BLaER1 (cell line): Measurements from ENCODE around the gene MED12.

Experiments
- H3K27ac ChIP-seq: shearing (Covaris generic); formaldehyde crosslinking; 2 replicates; pipeline ENCODE4 v1.8.1; 2022
- H3K27me3 ChIP-seq: shearing (Covaris generic); formaldehyde crosslinking; 2 replicates; pipeline ENCODE4 v1.8.1; 2022
- H3K36me3 ChIP-seq: shearing (Covaris generic); formaldehyde crosslinking; 2 replicates; pipeline ENCODE4 v1.8.1; 2022
- H3K4me1 ChIP-seq: shearing (Covaris generic); formaldehyde crosslinking; 2 replicates; pipeline ENCODE4 v1.8.1; 2022
- H3K4me2 ChIP-seq: shearing (Covaris generic); formaldehyde crosslinking; 2 replicates; pipeline ENCODE4 v1.8.1; 2022
- H3K4me3 ChIP-seq: shearing (Covaris generic); formaldehyde crosslinking; 2 replicates; pipeline ENCODE4 v1.8.1; 2022
- H3K9ac ChIP-seq: shearing (Covaris generic); formaldehyde crosslinking; 2 replicates; pipeline ENCODE4 v1.8.1; 2022
- H3K9me3 ChIP-seq: shearing (Covaris generic); formaldehyde crosslinking; 2 replicates; pipeline ENCODE4 v1.8.1; 2022
- H4K20me1 ChIP-seq: shearing (Covaris generic); formaldehyde crosslinking; 2 replicates; pipeline ENCODE4 v1.8.1; 2022
- Cebpa-rat ChIP-seq: shearing (Covaris generic); IDR thresholded peaks from 2 replicates; pipeline ENCODE4 v1.8.1; 2022

Gene MED12

DNA sequence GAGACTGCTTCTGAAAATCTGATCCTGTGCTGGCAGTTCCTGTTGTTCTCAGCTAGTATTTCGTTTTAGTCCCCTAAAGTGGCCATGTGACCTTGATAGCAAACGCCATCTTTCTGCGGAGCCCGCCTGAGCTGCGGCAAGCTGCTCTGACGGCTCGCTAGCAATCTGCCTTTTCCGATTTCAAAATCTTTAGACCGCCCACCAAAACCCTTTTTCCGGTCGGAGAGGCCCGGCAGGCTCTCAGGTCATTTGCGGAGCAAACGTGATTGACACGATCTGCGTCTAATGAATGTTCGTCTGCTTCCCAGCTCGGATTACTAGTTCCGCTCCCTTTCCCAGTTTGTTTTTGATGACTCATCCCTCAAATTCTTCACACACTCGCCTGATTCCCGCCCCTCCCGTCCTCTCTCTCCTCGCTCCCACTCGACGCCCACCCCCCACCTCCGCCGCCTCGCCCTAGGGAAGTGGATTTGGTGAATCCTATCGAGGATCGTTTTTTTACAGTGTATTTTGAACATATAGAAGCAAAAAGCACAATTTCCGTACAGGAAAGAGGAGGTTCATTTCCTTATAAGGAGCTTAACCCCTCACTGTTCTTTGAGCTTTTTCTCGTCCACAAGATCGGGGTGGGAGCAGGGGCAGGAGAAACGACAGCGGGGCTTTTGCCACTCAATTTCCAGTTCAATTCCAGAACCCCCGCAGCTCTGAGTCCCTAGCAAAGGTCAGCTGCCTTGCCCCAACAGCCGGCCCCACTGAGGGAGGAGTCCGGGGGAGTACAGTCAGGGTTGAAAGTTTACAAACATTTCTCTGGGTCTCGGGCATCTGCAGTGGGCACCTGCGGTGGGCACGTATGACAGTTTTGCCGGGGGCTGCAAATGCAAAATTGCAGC is 63.8 kb downstream of the MED12 start:
- Histone ChIP-seq H4K20me1 (no peaks in the 10 kb centered on the region; the same call in 1 of the 2 replicates), H3K27me3 (peaks cover 63% of the 10 kb centered on the region), H3K4me1 (peaks cover 28% of the 10 kb centered on the region), H3K4me2 (peak overlapping the region; percentile 70), H3K27ac (peak overlapping the region; percentile 83), H3K9me3 (no peaks in the 10 kb centered on the region), H3K9ac (peak overlapping the region; percentile 77), H3K4me3 (peak overlapping the region; percentile 58), H3K36me3 (no peaks in the 10 kb centered on the region)
- no peak for TF ChIP-seq Cebpa-rat

DNA sequence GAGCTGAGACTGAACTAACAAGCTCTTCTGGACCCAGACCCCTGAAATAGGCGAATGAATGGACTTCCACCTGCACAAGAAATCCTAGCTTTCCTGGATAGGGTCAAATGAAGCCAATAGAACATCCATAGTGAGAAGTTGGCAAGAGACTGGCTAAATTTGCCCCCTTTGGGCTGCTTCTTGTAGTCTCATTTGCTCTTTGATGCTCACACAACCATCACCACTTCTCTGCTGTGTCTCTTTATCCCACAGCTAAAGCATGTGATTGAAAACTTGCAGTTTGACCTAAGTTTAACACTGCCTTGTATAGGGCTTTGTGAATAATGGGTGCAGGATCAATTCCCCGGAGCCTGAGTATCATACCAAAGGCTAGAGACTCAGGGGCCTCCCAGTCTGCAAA is 64.5 kb downstream of the MED12 start:
- Histone ChIP-seq H3K4me3 (peak overlapping the region; percentile 58; the same call in 1 of the 2 replicates), H3K36me3 (no peaks in the 10 kb centered on the region), H3K9ac (no peak overlapping the region; the same call in 1 of the 2 replicates), H4K20me1 (no peaks in the 10 kb centered on the region; the same call in 1 of the 2 replicates), H3K27ac (peak overlapping the region; percentile 83; the same call in 1 of the 2 replicates), H3K4me2 (peak overlapping the region; percentile 70), H3K4me1 (peaks cover 28% of the 10 kb centered on the region), H3K9me3 (no peaks in the 10 kb centered on the region), H3K27me3 (peaks cover 57% of the 10 kb centered on the region)
- TF ChIP-seq Cebpa-rat = no peak

DNA sequence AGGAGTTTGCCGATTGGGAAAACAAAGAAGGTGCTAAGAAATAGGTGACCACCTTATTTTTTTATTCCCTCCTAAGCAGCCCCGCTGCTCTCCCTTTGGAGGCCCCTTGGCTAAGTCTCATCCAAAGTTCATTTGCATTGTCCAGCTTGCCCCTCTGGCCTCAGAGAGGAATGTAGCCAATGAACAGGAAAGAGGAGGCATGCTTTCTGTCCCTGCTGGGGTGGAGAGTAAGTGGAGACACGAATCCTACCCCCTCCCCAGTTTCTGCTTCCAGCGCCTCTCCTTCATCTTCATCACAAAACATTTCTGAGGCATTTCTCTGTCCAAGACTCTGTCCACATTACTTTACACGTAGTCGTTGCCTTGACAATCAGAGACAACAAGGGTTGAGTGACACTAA is 64.9 kb downstream of the MED12 start:
- Histone ChIP-seq H3K4me3 (no peak overlapping the region), H3K27ac (no peak overlapping the region), H3K4me2 (0 out of 2 replicates have a peak overlapping the region, but pooled peaks have one; percentile 70), H3K9ac (no peak overlapping the region), H3K27me3 (peaks cover 52% of the 10 kb centered on the region), H3K36me3 (no peaks in the 10 kb centered on the region), H4K20me1 (no peaks in the 10 kb centered on the region; the same call in 1 of the 2 replicates), H3K9me3 (no peaks in the 10 kb centered on the region), H3K4me1 (peaks cover 28% of the 10 kb centered on the region)
- TF ChIP-seq Cebpa-rat = no peak

DNA sequence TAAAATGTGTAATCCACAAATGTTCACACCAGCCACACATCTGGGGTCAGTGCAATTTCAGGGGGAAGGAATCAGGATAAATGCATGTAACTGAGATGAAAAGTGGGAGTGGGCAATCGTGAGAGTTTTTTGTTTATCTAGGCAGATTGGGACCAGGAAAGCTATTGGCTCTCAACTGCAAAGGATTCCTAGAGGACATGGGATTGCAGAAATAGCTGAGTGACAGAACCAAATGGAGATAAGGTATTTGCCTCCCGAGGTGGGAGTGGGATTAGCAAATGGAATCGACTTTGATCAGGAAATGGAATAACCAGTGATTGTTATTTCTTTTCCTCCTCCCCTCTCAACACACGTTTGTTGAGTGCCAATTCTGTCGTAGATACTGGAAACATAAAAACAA is 65.7 kb downstream of the MED12 start:
- TF ChIP-seq Cebpa-rat = no peak
- Histone ChIP-seq H3K9me3 (no peaks in the 10 kb centered on the region), H3K27me3 (peaks cover 48% of the 10 kb centered on the region), H3K9ac (no peak overlapping the region), H3K4me2 (no peak overlapping the region), H4K20me1 (no peaks in the 10 kb centered on the region; the same call in 1 of the 2 replicates), H3K4me3 (no peak overlapping the region), H3K4me1 (peaks cover 28% of the 10 kb centered on the region), H3K27ac (no peak overlapping the region), H3K36me3 (no peaks in the 10 kb centered on the region)

DNA sequence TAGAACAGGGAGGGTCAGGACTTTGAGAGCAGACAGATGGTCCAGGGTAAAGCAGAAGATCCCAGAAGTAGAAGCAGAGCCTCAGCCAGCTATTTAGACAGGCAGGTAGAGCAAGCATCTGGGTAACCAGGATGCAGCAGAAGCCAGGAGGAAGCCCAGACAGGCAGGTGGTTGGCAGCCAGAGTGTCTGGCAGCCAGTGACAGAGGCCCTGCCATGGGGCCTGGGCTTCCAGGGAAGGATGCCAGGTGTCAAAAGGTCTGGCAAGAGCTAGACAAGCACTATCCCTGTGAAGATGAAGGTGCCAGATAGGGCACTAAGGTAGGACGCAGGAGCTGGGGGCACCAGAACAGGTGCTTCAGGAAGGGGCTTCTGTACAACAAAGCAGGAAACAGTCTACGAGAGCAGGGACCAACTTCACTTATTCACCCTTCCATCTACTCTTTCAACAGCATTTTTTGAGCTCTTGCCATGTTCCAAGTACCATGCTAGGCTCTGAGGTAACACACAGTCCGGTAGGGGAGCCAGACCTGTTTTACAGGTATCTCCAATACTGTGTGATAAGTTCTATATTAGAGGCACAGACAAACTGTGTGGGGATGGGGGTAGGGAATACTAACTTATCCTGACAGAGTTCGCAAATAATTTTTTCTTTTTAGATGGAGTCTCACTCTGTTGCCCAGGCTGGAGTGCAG is 66.6 kb downstream of the MED12 start:
- no peaks in the 10 kb centered on the region for H3K36me3 ChIP-seq
- H3K27ac ChIP-seq = no peak overlapping the region
- no peak overlapping the region for H3K4me3 ChIP-seq
- H3K4me2 ChIP-seq = no peak overlapping the region
- no peak overlapping the region for H3K9ac ChIP-seq
- no peaks in the 10 kb centered on the region; the same call in 1 of the 2 replicates for H4K20me1 ChIP-seq
- no peaks in the 10 kb centered on the region for H3K9me3 ChIP-seq
- TF ChIP-seq Cebpa-rat = no peak
- peaks cover 25% of the 10 kb centered on the region for H3K4me1 ChIP-seq
- peaks cover 40% of the 10 kb centered on the region for H3K27me3 ChIP-seq

DNA sequence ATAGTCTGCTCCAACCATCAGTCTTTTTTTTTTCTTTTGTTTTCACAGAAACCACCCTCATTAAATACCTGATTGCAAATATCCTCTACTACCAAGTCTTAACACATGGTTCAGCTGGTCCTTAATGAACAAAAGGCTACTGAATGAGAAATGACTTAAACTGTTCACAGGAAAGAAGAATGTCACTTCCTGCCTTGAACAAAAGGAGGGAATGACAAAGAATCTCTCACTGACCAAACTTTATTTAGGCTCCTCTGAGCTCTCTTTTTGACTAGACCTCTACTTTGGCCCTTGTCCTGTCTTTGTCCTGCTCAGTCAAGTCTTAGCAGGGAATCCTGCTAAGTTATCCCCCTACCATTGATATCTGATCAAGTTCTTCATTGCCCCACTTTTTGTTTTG is 72.9 kb downstream of the MED12 start:
- no peaks in the 10 kb centered on the region for H3K36me3 ChIP-seq
- H3K9me3 ChIP-seq = no peaks in the 10 kb centered on the region
- H3K4me1 ChIP-seq = no peaks in the 10 kb centered on the region
- no peak overlapping the region for H3K4me2 ChIP-seq
- no peak overlapping the region for H3K4me3 ChIP-seq
- no peak for TF ChIP-seq Cebpa-rat
- no peak overlapping the region for H3K27ac ChIP-seq
- peaks cover 7% of the 10 kb centered on the region for H3K27me3 ChIP-seq
- no peaks in the 10 kb centered on the region for H4K20me1 ChIP-seq
- H3K9ac ChIP-seq = no peak overlapping the region
